Smooth muscle cell of the coronary artery (primary cell): ENCODE measurements around the gene UTP4. TPM values are rescaled to one million over a fixed set of nuclear protein-coding genes. Genes with fewer than 3 reads are reported as not detected.

Experiments
- total RNA-seq: library from RNA; depleted of rRNA; stranded (reverse); fragments of >200 nt; gene quantifications from 2 replicates; pipeline ENCODE4 v1.2.3, GENCODE V29; 2014; ENCODE audit warnings: low replicate concordance

Gene UTP4
- total RNA-seq, result 13.0 and 27.8 TPM in 2 replicates

DNA sequence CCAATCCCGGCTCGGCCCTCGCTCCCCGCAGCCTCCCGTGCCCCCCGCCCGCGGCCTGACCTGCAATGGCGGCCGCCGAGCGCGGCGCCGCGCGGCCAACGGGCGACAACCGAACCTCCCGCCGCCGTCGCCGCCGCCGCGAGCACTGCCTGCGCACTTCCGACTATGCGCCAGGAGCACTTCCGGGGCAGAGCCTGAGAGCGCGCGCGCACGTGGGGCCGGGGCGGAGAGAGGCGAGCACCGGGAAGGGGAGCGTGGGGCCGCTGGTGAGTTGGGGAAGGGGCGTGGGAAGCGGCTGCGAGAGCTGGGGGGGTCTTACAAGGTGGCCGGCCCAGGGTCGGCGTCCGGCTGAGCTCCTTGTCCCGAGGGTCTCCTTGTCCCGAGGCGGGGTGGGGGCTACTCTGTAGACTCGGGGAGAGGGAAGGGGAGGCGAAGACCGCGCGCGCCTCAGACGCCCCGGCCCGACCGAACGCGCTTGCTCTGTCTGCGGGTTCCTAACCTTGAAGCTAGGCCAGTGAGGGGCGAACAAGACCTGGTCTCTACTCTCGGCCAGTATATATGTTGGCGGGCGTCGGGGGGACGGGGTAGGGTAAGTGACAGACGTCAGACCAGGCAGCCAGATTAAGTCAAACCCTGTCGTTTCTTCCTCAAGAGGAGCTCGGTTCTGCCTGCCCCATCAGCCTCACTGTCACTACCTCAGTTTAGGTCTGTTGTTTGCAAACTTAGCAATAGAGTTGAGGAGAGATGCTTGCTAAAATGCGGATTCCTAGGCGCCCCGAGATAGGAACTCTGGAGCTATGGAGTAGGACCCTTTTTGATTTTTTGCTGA is at the start of gene UTP4, which contains the start of gene CHTF8:
Gene UTP4, plus strand, starts transcription at position 226 of the 829 bp plus-strand sequence. CDS start 811 bp downstream, outside the sequence.
Gene CHTF8, minus strand, starts transcription at position 165 of the 829 bp plus-strand sequence. CDS start 11,130 bp downstream, outside the sequence.

GRCh38 chr16:69105501-69106361 is 26.7 kb upstream of the UTP4 start, which contains the start of gene HAS3:
TSS of gene HAS3 (plus strand) at chr16:69105653. CDS start at chr16:69109396, 3,743 bp downstream.

DNA sequence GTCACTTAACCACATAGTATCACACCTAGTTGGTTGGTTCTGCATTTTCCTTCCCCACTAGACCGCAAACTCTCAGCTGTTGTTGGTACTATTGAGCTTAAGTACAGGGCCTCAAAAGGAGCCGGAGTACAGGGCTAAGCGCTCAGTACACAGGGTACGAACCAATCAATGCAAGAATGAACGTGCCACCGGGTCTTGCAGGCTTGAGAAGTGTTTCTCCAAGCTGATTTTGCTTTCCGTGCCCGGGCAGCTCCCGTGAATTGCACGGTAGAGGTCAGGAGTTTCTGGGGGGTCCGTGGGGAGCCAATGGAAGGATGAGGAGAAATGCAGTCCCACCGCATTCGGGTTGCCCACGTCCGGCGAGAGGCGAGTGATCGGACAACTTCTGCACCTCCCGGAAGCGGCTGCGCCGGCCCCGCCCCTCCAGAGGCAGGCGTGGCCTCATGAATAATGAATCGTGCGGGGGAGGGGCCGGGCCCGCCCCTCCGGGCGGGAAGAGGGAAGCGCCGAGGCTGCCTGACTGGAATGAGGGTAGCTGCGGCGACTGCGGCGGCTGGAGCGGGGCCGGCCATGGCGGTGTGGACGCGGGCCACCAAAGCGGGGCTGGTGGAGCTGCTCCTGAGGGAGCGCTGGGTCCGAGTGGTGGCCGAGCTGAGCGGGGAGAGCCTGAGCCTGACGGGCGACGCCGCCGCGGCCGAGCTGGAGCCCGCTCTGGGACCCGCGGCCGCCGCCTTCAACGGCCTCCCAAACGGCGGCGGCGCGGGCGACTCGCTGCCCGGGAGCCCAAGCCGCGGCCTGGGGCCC is 54.4 kb downstream of the UTP4 start, which contains the start of gene SNTB2:
Gene SNTB2, plus strand, starts transcription at position 523 of the 804 bp plus-strand sequence. Its CDS starts 3 bp downstream, at position 526.

Other genes with a start within 250 kb of the UTP4 start
- 0.35 and 1.3 TPM in 2 replicates for gene HAS3, start 27.0 kb upstream of the UTP4 start, total RNA-seq
- gene CHTF8, start 61 bp upstream of the UTP4 start, total RNA-seq, result 20.9 and 42.8 TPM in 2 replicates
- gene SNTB2, start 54.5 kb downstream of the UTP4 start, total RNA-seq, result 22.3 and 96.4 TPM in 2 replicates
- gene VPS4A, start 178.7 kb downstream of the UTP4 start, total RNA-seq, result 25.6 and 31.6 TPM in 2 replicates
- 5.4 and 12.4 TPM in 2 replicates for gene PDF, start 197.9 kb downstream of the UTP4 start, total RNA-seq
- gene COG8, start 206.9 kb downstream of the UTP4 start, total RNA-seq, result 22.9 and 23.4 TPM in 2 replicates
- gene NIP7, start 207.1 kb downstream of the UTP4 start, total RNA-seq, result 14.0 and 19.3 TPM in 2 replicates
- gene TMED6, start 219.1 kb downstream of the UTP4 start, total RNA-seq, result not detected in 2 replicates